Endothelial cell of umbilical vein (primary cell): ENCODE measurements around the gene CNTN5. TPM values are rescaled to one million over a fixed set of nuclear protein-coding genes. Genes with fewer than 3 reads are reported as not detected.

Experiments
- BruUV-seq: library from RNA; stranded (reverse); fragments of 400-500 nt; replicated peaks from 2 replicates; lab custom pipeline; 2021; lab: Mats Ljungman, UMichigan
- CTCF ChIA-PET: fragments of 300-600, 350-600 bp; sonication (Branson Sonifier 250); formaldehyde crosslinking; loops from one replicate; lab custom pipeline; 2021; ENCODE audit warnings: antibody characterized with exemption, inconsistent platforms; lab: Charles Lee
- POLR2A ChIA-PET: fragments of 300-600, 350-600 bp; sonication (Branson Sonifier 250); formaldehyde crosslinking; loops from one replicate; lab custom pipeline; 2021; ENCODE audit warnings: antibody characterized with exemption, inconsistent platforms; lab: Charles Lee
- DNase-seq: peaks from one replicate; pipeline ENCODE4 v3.0.0-alpha.2; 2011; ENCODE audit warnings: low read depth, low spot score
- FAIRE-seq: peaks from 2 replicates; lab custom pipeline; 2011; peaks lifted over from hg19 to GRCh38; lab: Jason Lieb, UNC
- H2AFZ ChIP-seq: 2 replicates; pipeline ENCODE4 v1.6.0; 2012; ENCODE audit warnings: low read depth, low read length, control low read depth, inconsistent platforms
- H3K27ac ChIP-seq: 2 replicates; pipeline ENCODE4 v1.5.1; 2011; ENCODE audit warnings: low read depth, mild to moderate bottlenecking, control low read depth, low read length, moderate library complexity; ENCODE audit not compliant: insufficient read depth
- H3K27me3 ChIP-seq, 2 experiments: 2 replicates each; pipeline versions ENCODE4 v1.6.0 to v1.6.1; 2011; ENCODE audit warnings: low read length in 2 of 2, mixed read lengths in 1 of 2; ENCODE audit not compliant: control insufficient read depth in 2 of 2, insufficient read depth in 2 of 2
- H3K36me3 ChIP-seq, 2 experiments: 2 replicates in 1 of 2; 3 replicates in 1 of 2; pipeline ENCODE4 v1.5.1; 2011; ENCODE audit warnings: low read length in 2 of 2, mild to moderate bottlenecking in 1 of 2, moderate library complexity in 1 of 2; ENCODE audit not compliant: control insufficient read depth in 2 of 2, insufficient read depth in 2 of 2; ENCODE audit errors: extremely low read depth in 1 of 2
- H3K4me1 ChIP-seq: 3 replicates; pipeline ENCODE4 v1.5.1; 2011; ENCODE audit warnings: mild to moderate bottlenecking, low read length; ENCODE audit not compliant: control insufficient read depth, insufficient read depth; ENCODE audit errors: extremely low read depth
- H3K4me2 ChIP-seq: 2 replicates; pipeline ENCODE4 v1.6.1; 2011; ENCODE audit warnings: low read length, control low read depth, mixed read lengths; ENCODE audit not compliant: insufficient read depth
- H3K4me3 ChIP-seq, 3 experiments: fragments of 200-600 bp in 1 of 3; sonication (generic), shearing (Covaris generic) in 1 of 3; replicated peaks in 1 of 3; 2 replicates each; pipeline ENCODE4 v1.5.1; 2011 to 2016; ENCODE audit warnings: control low read depth in 3 of 3, low read length in 3 of 3, mild to moderate bottlenecking in 2 of 3, inconsistent platforms in 1 of 3, low read depth in 1 of 3, moderate library complexity in 1 of 3; ENCODE audit not compliant: insufficient read depth in 1 of 3
- H3K79me2 ChIP-seq: 2 replicates; pipeline ENCODE4 v1.6.0; 2012; ENCODE audit warnings: low read length, inconsistent platforms; ENCODE audit not compliant: control insufficient read depth, insufficient read depth
- H3K9ac ChIP-seq: replicated peaks from 2 replicates; pipeline ENCODE3; 2011; ENCODE audit warnings: low read length, control low read depth; ENCODE audit not compliant: insufficient read depth; ENCODE audit errors: extremely low read depth
- H3K9me1 ChIP-seq: replicated peaks from 3 replicates; pipeline ENCODE4 v1.6.0; 2011; ENCODE audit warnings: mild to moderate bottlenecking, low read length; ENCODE audit not compliant: control insufficient read depth, insufficient read depth; ENCODE audit errors: extremely low read depth
- H3K9me3 ChIP-seq: replicated peaks from 2 replicates; pipeline ENCODE4 v1.5.1; 2012; ENCODE audit warnings: low read length, inconsistent platforms; ENCODE audit not compliant: control insufficient read depth, insufficient read depth
- H4K20me1 ChIP-seq: replicated peaks from 2 replicates; pipeline ENCODE3; 2011; ENCODE audit warnings: mild to moderate bottlenecking, low read length; ENCODE audit not compliant: control insufficient read depth, insufficient read depth; ENCODE audit errors: extremely low read depth
- EZH2 ChIP-seq: IDR thresholded peaks from 2 replicates; pipeline ENCODE4 v1.6.1; 2012; ENCODE audit warnings: borderline replicate concordance, low read depth, mild to moderate bottlenecking, moderate library complexity, low read length, inconsistent platforms; ENCODE audit not compliant: severe bottlenecking
- FOS ChIP-seq: IDR thresholded peaks from 2 replicates; pipeline ENCODE4 v1.6.1; 2011; ENCODE audit warnings: mild to moderate bottlenecking, low read length, moderate library complexity, borderline replicate concordance; ENCODE audit not compliant: insufficient read depth
- GATA2 ChIP-seq: IDR thresholded peaks from 2 replicates; pipeline ENCODE4 v1.7.0; 2011; ENCODE audit warnings: low read depth, mild to moderate bottlenecking, moderate library complexity, mixed read lengths, low read length; ENCODE audit not compliant: insufficient read length, insufficient read depth
- JUN ChIP-seq: IDR thresholded peaks from 2 replicates; pipeline ENCODE4 v1.6.1; 2011; ENCODE audit warnings: borderline replicate concordance, low read depth; ENCODE audit not compliant: insufficient read length, insufficient read depth
- MAX ChIP-seq: IDR thresholded peaks from 2 replicates; pipeline ENCODE4 v1.6.1; 2011; ENCODE audit not compliant: insufficient read depth, insufficient read length
- MYC ChIP-seq: IDR thresholded peaks from one replicate; pipeline ENCODE4 v1.6.1; 2011; ENCODE audit warnings: mild to moderate bottlenecking, low read depth, low read length
- POLR2A ChIP-seq: IDR thresholded peaks from 2 replicates; pipeline ENCODE4 v1.6.1; 2012; ENCODE audit warnings: low read depth, mild to moderate bottlenecking, control low read depth, low read length
- POLR2AphosphoS5 ChIP-seq: IDR thresholded peaks from 2 replicates; pipeline ENCODE4 v1.6.1; 2012; ENCODE audit warnings: low read depth, mild to moderate bottlenecking, control low read depth, low read length, moderate library complexity; ENCODE audit not compliant: insufficient read depth
- dilution Hi-C: fragments of 300-500 bp; cut with MboI; formaldehyde crosslinking; loops from one replicate; pipeline ENCODE4 v1.15.0; 2019; ENCODE audit warnings: low sequenced_read_pairs; ENCODE audit not compliant: extremely low pct_ligation_motif_present
- intact Hi-C: fragments of 100-400 bp; cut with micrococcal nuclease; formaldehyde crosslinking; loops from one replicate; pipeline ENCODE4 v1.10.0; 2022
- polyA plus RNA-seq, 4 experiments: library from polyadenylated mRNA; depleted of rRNA in 3 of 4; stranded (reverse) in 3 of 4; unstranded in 1 of 4; fragments of >200 nt; gene quantifications; 2 replicates each; pipeline versions ENCODE4 v1.2.1 to v1.2.3, GENCODE V29; 2011 to 2012; ENCODE audit warnings: missing spikeins in 1 of 4
- total RNA-seq: library from RNA; stranded (reverse); gene quantifications from 2 replicates; pipeline ENCODE4 v1.2.3, GENCODE V29; 2021
- TF ChIP-seq, protein P1 (sequence below), 2 donors: IDR thresholded peaks; 1 replicate in 1 of 2; 2 replicates in 1 of 2; pipeline ENCODE4 v1.5.1; 2011; ENCODE audit warnings: low read length in 2 of 2, mild to moderate bottlenecking in 2 of 2, moderate library complexity in 2 of 2, control low read depth in 1 of 2, inconsistent platforms in 1 of 2, low read depth in 1 of 2; ENCODE audit not compliant: insufficient read depth in 1 of 2; ENCODE audit errors: extremely low read depth in 1 of 2

CNTN5 gene
- total and polyA plus RNA-seq, 2 donors (not counting 3 experiments of a cell fraction or from before 2014, with no cell fraction given) = not detected

DNA sequence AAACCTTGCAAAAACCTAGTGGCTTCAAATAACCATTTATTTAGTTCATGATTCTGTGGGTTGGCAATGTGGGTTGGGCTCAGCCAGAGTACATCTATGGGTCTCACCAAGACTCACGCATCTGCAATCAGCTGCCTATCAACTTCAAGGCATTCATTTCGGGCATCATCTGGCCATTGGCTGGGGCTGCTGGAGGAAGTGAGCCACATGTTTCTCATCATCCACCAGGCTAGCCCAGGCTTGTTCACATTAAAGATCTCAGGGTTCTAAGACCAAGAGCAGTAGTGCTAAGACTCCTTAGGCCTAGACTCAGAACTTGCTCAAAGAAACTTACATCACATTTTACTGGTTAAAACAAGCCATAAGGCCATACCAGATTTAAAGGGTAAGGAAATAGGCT is 1187.5 kb downstream of the CNTN5 start:
- H3K9ac ChIP-seq = no peak overlapping the region
- no peaks in the 10 kb centered on the region for H3K36me3 ChIP-seq
- no peak for DNase-seq
- H3K9me1 ChIP-seq = no peaks in the 10 kb centered on the region
- ChIA-PET POLR2A (no interaction called here), CTCF (no interaction called here)
- TF ChIP-seq JUN = no peak
- no peak for TF ChIP-seq POLR2AphosphoS5
- TF ChIP-seq GATA2 = no peak
- TF ChIP-seq EZH2 = no peak
- TF ChIP-seq, protein P1, sequence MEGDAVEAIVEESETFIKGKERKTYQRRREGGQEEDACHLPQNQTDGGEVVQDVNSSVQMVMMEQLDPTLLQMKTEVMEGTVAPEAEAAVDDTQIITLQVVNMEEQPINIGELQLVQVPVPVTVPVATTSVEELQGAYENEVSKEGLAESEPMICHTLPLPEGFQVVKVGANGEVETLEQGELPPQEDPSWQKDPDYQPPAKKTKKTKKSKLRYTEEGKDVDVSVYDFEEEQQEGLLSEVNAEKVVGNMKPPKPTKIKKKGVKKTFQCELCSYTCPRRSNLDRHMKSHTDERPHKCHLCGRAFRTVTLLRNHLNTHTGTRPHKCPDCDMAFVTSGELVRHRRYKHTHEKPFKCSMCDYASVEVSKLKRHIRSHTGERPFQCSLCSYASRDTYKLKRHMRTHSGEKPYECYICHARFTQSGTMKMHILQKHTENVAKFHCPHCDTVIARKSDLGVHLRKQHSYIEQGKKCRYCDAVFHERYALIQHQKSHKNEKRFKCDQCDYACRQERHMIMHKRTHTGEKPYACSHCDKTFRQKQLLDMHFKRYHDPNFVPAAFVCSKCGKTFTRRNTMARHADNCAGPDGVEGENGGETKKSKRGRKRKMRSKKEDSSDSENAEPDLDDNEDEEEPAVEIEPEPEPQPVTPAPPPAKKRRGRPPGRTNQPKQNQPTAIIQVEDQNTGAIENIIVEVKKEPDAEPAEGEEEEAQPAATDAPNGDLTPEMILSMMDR (IDR thresholded peaks at IDR 0.05; ENCODE audit: extremely low read depth in 1 of 2, insufficient read depth in 1 of 2, low read depth in 1 of 2, low read length in 2 of 2) = no peak
- no peak for TF ChIP-seq POLR2A
- TF ChIP-seq FOS = no peak
- no peak for TF ChIP-seq MYC
- no peak for TF ChIP-seq MAX
- FAIRE-seq = no peak
- no peak overlapping the region for H2AFZ ChIP-seq
- no peaks in the 10 kb centered on the region for H3K27me3 ChIP-seq
- no peaks in the 10 kb centered on the region for H3K4me1 ChIP-seq
- H3K9me3 ChIP-seq = peaks cover 2% of the 10 kb centered on the region
- dilution Hi-C loops (no loop called here), intact Hi-C loops (no loop called here)
- H3K4me3 ChIP-seq = no peak overlapping the region
- H3K79me2 ChIP-seq = no peaks in the 10 kb centered on the region
- no TSS peak for BruUV-seq
- no peak overlapping the region for H3K4me2 ChIP-seq
- no peaks in the 10 kb centered on the region for H4K20me1 ChIP-seq
- H3K27ac ChIP-seq = no peak overlapping the region
